NCI-H748 (cell line): Measurements from ENCODE around the gene IGFALS.

Experiments used
- DNase-seq: peaks from one replicate; lab custom pipeline; 2025; ENCODE audit not compliant: unreplicated experiment; lab: John Stamatoyannopoulos, UW

Gene IGFALS

DNA sequence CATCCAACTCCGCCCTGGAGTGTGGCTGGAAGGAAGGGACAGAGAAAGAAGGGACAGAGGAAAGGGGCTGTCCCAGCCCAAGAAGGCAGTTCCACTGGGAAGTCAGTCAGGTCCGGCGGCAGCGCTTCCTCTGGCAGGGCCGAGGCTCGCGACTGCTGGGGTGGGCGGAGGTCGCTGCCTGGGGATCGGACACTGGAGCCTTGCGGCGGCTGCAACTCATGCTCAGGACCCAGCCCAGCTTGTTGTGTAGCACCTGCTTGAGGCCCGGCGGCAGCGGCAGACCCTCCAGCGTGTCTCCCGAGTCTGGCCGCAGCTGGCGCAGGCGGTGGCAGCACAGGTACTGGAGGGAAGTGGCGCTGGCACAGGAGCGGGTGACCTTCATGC is 16.5 kb downstream of the IGFALS start:
- DNase-seq, result no peak

GRCh38 chr16:1776672-1776955 is 16.9 kb downstream of the IGFALS start:
- no peak for DNase-seq

DNA sequence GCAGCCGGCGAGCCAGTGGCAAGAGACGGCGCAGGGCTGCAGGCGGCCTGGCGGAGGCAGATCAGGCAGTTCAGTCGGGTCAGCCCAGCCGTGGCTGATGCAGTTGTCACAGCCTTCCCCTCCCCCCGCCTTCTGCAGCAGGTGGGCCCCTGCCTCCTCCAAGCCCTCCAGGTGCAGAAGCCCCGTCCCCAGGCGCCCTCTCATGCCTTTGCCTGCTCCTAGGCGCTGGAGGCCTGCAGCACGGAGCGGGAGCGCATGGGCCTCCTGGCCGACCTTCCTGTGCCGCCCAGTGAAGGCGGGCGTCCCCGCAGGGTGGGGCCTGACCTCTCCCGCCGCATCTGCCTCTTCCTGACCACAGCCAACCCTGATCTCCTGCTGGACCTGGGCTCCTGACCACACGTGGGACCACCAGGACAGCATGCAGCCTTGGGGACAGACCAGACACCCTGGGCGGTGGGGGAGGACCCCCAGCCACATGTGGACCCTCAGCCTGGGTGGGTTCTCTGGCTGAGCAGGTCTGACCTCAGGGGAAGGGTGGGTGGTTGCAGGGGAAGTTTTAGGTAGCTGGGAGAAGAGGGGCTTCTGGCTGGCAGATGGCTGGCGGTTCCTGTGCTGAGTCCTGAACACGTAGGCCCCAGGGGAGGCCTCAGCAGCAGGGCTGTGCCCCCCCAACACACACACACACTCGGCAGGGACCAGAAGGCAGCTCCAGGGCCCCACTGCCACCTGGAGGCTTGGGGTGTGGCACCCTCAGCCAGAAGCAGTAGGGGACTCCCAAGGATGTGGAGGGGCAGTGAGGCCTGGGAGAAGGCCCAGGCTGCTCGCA is 17.4 kb downstream of the IGFALS start:
- no peak for DNase-seq

- no peak for DNase-seq
Measured at GRCh38 chr16:1775006-1775845, 18.3 kb downstream of the IGFALS start.

- no peak for DNase-seq
Measured at GRCh38 chr16:1774448-1774780, 19.1 kb downstream of the IGFALS start.

GRCh38 chr16:1773703-1774447 is 19.6 kb downstream of the IGFALS start:
- peak; percentile 8 for DNase-seq

GRCh38 chr16:1772908-1773702 is 20.4 kb downstream of the IGFALS start, which contains the start of gene MRPS34:
MRPS34 (minus strand) TSS chr16:1773134; CDS start chr16:1773119, 15 bp downstream.
- peak; percentile 87 for DNase-seq

- peak; percentile 44 for DNase-seq
Measured at GRCh38 chr16:1772362-1772907, 21.1 kb downstream of the IGFALS start, which contains the start of gene EME2. EME2 (plus strand) TSS chr16:1772810; CDS start chr16:1773228, 418 bp downstream.

DNA sequence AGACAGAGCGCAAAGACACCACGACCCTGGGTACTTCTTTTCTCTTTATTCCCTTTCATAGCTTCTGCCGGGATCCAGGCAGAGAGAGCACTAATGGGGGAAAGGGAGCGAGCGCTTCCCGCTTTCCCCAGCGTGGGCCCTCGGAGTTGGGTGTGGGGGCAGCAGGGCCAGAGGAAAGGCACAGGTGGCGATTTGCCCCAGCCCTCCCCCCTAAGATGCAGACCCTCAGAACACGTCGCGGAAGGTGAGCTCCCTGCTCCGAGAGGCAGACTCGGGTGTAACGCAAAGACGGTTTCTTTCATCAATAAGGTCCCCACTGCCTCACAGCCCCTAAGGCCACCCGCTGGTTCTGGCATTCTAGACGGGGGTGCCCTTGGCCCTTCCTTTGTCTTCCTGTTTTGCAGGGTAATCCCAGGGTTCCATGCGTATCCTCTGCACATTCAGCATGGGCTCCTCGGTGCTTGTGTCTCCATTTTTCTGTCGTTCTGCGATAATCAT is 21.6 kb downstream of the IGFALS start:
- peak; percentile 32 for DNase-seq

DNA sequence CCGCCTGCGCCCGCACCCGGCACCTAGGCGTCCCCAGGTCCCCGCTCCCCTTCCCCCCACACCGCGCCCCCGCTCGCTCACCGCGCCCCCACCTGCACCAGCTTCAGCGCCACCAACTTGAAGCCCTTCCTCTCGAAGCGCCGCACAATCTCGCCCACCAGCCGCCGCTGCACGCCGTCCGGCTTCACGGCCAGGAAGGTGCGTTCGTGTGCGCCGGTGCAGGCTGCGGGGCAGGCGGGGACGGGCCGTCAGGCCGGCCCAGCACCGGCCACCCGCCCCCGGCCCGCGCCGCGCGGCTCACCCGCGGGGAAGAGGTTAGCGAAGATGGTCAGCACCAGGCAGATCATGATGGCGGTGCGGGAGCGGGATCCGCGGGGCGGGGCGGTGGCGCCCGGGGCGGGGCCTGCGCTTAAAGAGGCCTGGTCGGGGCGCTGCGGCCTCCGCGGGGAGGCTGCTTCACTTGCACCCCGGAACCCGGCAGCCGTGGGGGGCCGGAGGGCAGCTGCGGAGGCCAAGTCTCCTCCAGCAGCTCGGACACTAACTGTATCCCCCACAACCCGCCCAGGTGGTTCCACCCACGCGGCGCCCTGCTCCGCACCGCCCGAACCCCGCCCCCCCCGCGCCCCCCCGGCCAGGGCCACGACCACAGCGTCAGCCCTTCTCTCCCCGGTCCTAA is 22.2 kb downstream of the IGFALS start, which contains the start of gene NME3:
Gene NME3 (minus strand): TSS at position 356 of the 676 bp plus-strand sequence. CDS start 9 bp downstream, at position 347.
- peak; percentile 40 for DNase-seq

DNA sequence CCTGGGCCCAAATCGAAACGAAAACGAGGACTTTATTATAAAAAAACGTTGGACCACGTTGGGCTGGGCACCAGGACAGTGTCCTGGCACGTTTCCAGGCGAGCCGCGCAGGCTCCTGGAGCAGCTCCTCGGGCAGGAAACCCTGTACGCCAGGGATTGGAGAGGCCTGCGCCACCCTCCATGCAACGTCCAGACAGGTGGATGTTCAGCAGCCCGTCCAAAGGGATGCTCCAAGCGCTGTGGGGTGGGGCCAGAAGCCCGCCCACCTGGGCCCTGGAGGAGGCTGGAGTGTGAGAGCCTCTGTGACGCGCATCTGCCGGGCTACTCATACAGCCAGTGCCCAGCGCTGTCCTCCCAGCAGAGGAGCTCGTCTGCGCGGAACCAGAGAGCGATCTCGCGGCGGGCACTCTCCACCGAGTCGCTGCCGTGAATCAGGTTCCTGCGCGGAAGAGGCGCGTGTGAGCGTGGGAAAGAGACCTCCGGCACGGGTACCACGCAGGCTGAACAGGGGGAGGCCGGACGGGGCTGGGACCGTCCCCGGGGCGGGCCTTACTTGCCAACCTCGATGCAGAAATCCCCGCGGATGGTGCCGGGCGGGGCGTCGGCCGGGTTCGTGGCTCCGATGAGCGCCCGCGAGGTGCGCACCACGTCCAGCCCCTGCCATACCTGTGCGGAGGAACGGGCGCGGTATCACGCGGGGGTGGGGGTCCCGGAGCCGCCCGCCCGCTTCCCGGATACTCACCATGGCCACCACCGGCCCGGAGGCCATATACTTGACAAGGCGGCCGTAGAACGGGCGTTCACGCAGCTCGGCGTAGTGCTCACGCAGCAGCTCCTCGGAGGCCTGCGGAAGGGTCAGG is 22.9 kb downstream of the IGFALS start:
- peak; percentile 86 for DNase-seq

- no peak for DNase-seq
Measured at GRCh38 chr16:1769402-1770300, 23.9 kb downstream of the IGFALS start.

DNA sequence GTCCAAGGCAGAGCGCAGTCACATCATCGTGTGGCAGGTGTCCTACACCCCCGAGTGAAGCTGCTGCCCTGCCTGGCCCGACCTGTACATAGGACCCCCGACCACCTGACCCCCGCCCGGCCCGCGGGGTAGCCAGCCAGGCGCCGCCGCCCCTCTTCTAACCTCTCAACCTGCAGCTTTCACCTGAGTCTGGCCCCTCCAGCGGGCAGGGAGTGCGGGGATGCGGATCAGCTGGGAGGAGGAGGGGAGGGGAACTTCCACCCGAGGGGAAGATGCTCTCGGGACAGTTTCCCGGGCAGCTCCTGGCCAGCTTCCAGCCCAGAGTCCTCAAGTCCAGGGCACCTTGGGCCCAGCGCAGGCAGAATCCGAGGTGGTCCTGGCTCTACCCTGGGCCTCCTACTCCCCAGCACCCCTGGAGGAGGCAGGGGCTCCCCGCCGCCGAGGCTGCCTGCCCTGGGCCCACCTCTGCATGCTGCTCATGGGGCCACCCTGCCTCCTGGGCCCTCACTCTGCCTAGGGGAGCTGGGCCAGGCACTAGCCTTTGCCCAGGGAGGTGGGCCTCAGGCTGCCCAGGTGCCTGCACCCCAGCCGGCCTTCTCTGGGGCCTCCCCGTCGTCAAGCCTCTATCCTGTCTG is 24.6 kb downstream of the IGFALS start:
- DNase-seq, result no peak

- DNase-seq, result no peak
Measured at GRCh38 chr16:1768061-1768766, 25.3 kb downstream of the IGFALS start.

DNA sequence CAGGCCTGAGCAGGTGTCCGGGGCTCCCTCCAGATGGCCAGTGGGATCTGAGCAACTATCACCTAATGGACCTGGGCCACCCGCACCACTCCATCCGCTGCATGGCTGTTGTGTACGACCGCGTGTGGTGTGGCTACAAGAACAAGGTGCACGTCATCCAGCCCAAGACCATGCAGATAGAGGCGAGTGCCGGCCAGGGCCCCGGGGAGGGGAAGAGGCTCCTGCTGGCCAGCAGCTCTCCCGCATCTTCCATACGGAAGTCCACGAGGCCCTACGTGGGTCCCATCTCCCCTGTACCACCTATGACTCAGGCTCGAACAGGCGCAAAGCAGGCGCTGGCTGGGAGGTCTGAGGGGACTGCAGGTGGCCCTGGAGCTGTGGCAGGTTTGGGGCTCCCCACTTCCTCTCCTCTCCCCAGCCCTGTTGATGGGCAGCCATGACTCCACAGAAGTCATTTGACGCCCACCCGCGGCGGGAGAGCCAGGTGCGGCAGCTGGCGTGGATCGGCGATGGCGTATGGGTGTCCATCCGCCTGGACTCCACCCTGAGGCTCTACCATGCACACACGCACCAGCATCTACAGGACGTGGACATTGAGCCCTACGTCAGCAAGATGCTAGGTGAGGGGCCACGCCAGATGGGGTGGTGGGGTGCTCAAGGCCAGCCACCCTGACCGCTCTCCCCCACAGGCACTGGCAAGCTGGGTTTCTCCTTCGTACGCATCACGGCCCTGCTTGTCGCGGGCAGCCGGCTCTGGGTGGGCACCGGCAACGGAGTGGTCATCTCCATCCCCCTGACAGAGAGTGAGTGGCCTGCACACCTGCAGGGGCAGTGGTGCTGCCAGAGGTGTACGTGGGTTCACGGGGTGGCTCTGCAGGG is 26.1 kb downstream of the IGFALS start:
- no peak for DNase-seq

DNA sequence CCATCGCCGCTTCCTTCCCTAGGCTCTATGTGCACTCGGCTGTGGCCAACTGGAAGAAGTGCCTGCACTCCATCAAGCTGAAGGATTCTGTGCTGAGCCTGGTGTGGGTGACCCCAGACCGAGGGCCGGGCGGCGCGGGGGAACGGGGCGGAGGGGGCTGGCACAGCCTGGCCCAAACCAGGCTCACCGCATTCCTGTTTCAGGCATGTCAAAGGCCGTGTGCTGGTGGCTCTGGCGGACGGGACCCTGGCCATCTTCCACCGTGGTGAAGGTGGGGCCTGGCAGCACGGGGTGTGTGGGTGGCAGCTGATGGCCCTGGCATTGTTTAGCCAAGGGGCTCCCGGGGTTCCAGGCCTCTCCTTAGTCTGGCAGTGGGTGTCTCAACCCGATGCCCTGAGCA is 26.8 kb downstream of the IGFALS start:
- no peak for DNase-seq
